Tibial nerve (tissue), 4 donors: ENCODE data around the gene WDR1. TPM values are rescaled to one million over a fixed set of nuclear protein-coding genes. Genes with fewer than 3 reads are reported as not detected.

Experiments used
- DNase-seq, 2 donors: peaks; one replicate each; pipeline ENCODE4 v3.0.0-alpha.2; 2019; ENCODE audit warnings: low spot score in 2 of 2
- H3K27ac ChIP-seq, 4 donors: fragments of 200-600 bp; sonication (generic) in 3 of 4; one replicate each; pipeline ENCODE4 v1.5.1; 2017 to 2019; ENCODE audit warnings: mild to moderate bottlenecking in 1 of 4
- H3K27me3 ChIP-seq, 2 donors: fragments of 200-600 bp; sonication (generic) in 1 of 2; one replicate each; pipeline versions ENCODE4 v1.5.1 to v1.6.0; 2017 to 2019
- H3K36me3 ChIP-seq, 3 donors: fragments of 200-600 bp; sonication (generic); one replicate each; pipeline ENCODE4 v1.5.1; 2018 to 2019
- H3K4me1 ChIP-seq, 4 donors: fragments of 200-600 bp; sonication (generic) in 3 of 4; one replicate each; pipeline ENCODE4 v1.5.1; 2017 to 2019
- H3K4me3 ChIP-seq, 4 donors: fragments of 200-600 bp; sonication (generic) in 3 of 4; one replicate each; pipeline ENCODE4 v1.5.1; 2017 to 2019; ENCODE audit warnings: mild to moderate bottlenecking in 1 of 4, moderate library complexity in 1 of 4
- H3K9me3 ChIP-seq, 4 donors: fragments of 200-600 bp; sonication (generic) in 3 of 4; one replicate each; pipeline ENCODE4 v1.5.1; 2017 to 2019
- CTCF ChIP-seq, 5 experiments: fragments of 200-600 bp in 3 of 5; fragments of 450-650 bp in 2 of 5; sonication (generic) in 3 of 5; IDR thresholded peaks; one replicate each; pipeline ENCODE4 v1.5.1; 2016 to 2019; ENCODE audit warnings: antibody characterized with exemption in 5 of 5, mild to moderate bottlenecking in 3 of 5, moderate library complexity in 2 of 5
- EP300 ChIP-seq, 2 donors: sonication (generic); formaldehyde crosslinking; IDR thresholded peaks; one replicate each; pipeline ENCODE4 v1.6.1; 2017; ENCODE audit warnings: antibody characterized with exemption in 2 of 2, mild to moderate bottlenecking in 1 of 2
- POLR2A ChIP-seq, 2 donors: fragments of 450-650 bp; IDR thresholded peaks; one replicate each; pipeline ENCODE4 v1.6.1; 2017; ENCODE audit warnings: antibody characterized with exemption in 2 of 2, mild to moderate bottlenecking in 2 of 2, moderate library complexity in 2 of 2
- WGBS, 2 donors: methylation state at CpG; one replicate each; pipeline ENCODE4 v1.1.5; 2018; 5-methylcytosine and 5-hydroxymethylcytosine counted together
- total RNA-seq, 4 donors: library from RNA; depleted of rRNA; stranded (reverse); fragments of >200 nt; gene quantifications; one replicate each; pipeline ENCODE4 v1.1.0, GENCODE V29; 2016

WDR1 gene
- total RNA-seq, 4 donors from 2014 or later, result 142 to 204 (median 148) TPM

- 80 to 86% methylated on average over 8 of the region's 8 CpGs for WGBS, 2 donors
- H3K4me1 ChIP-seq, result peaks cover 0 to 3% (median 0%) of the 10 kb centered on the region in 4 donors
Measured at GRCh38 chr4:10056334-10057022, 60.1 kb downstream of the WDR1 start.

GRCh38 chr4:10055871-10056270, 60.7 kb downstream of the WDR1 start:
- DNase-seq, result no peak
- Histone ChIP-seq H3K27me3 (no peaks in the 10 kb centered on the region), H3K4me1 (peaks cover 0 to 3% (median 0%) of the 10 kb centered on the region in 4 donors), H3K4me3 (no peak overlapping the region), H3K36me3 (no peaks in the 10 kb centered on the region), H3K9me3 (no peaks in the 10 kb centered on the region), H3K27ac (no peak overlapping the region)
- TF ChIP-seq EP300 (IDR thresholded peaks at IDR 0.05) (no peak), POLR2A (IDR thresholded peaks at IDR 0.05) (no peak), CTCF (IDR thresholded peaks at IDR 0.05) (no peak)
- WGBS, 2 donors, result 92 to 95% methylated on average over 4 of the region's 4 CpGs

More at GRCh38 chr4:10056334-10057022, 60.1 kb downstream of the WDR1 start:
- TF ChIP-seq EP300 (IDR thresholded peaks at IDR 0.05) (no peak), CTCF (IDR thresholded peaks at IDR 0.05) (no peak), POLR2A (IDR thresholded peaks at IDR 0.05) (no peak)
- H3K4me3 ChIP-seq, result no peak overlapping the region
- H3K36me3 ChIP-seq, result no peaks in the 10 kb centered on the region
- no peak for DNase-seq
- H3K27me3 ChIP-seq, result no peaks in the 10 kb centered on the region
- H3K27ac ChIP-seq, result no peak overlapping the region
- no peaks in the 10 kb centered on the region for H3K9me3 ChIP-seq

GRCh38 chr4:10054571-10055041, 62.0 kb downstream of the WDR1 start:
- peak overlapping the region in 1 of 4 donors; percentile 22 for H3K27ac ChIP-seq
- H3K4me3 ChIP-seq, result no peak overlapping the region
- TF ChIP-seq POLR2A (IDR thresholded peaks at IDR 0.05) (no peak), CTCF (IDR thresholded peaks at IDR 0.05) (no peak), EP300 (IDR thresholded peaks at IDR 0.05) (no peak)
- H3K4me1 ChIP-seq, result peaks cover 0 to 3% (median 0%) of the 10 kb centered on the region in 4 donors
- H3K36me3 ChIP-seq, result no peaks in the 10 kb centered on the region
- H3K9me3 ChIP-seq, result no peaks in the 10 kb centered on the region
- no peaks in the 10 kb centered on the region for H3K27me3 ChIP-seq
- DNase-seq, result no peak
- WGBS, 2 donors, result 37 to 40% methylated on average over 4 of the region's 4 CpGs

GRCh38 chr4:10053635-10054453, 62.8 kb downstream of the WDR1 start:
- no peak for DNase-seq
- H3K4me1 ChIP-seq, result peaks cover 0 to 3% (median 0%) of the 10 kb centered on the region in 4 donors
- TF ChIP-seq EP300 (IDR thresholded peaks at IDR 0.05) (no peak), CTCF (IDR thresholded peaks at IDR 0.05) (no peak), POLR2A (IDR thresholded peaks at IDR 0.05) (no peak)
- H3K4me3 ChIP-seq, result no peak overlapping the region
- no peaks in the 10 kb centered on the region for H3K27me3 ChIP-seq
- no peaks in the 10 kb centered on the region for H3K36me3 ChIP-seq
- no peak overlapping the region for H3K27ac ChIP-seq
- H3K9me3 ChIP-seq, result no peaks in the 10 kb centered on the region
- WGBS, 2 donors, result 88 to 91% methylated on average over 8 of the region's 8 CpGs
